ENCODE measurements around the gene ACBD5. TPM values are rescaled to one million over a fixed set of nuclear protein-coding genes. Genes with fewer than 3 reads are reported as not detected.
"Not testable (repeated sequence)": the region's sequence is repeated elsewhere in the genome, so short reads cannot be mapped to it uniquely, and the experiment has no call there.

Gene ACBD5
- total RNA-seq, 1 experiment from 2014 or later, result 16.3 TPM

- DNase-seq (ENCODE audit: low read depth), result peak; percentile 86
Measured at GRCh38 chr10:27241652-27242472, 1.3 kb upstream of the ACBD5 start.

DNA sequence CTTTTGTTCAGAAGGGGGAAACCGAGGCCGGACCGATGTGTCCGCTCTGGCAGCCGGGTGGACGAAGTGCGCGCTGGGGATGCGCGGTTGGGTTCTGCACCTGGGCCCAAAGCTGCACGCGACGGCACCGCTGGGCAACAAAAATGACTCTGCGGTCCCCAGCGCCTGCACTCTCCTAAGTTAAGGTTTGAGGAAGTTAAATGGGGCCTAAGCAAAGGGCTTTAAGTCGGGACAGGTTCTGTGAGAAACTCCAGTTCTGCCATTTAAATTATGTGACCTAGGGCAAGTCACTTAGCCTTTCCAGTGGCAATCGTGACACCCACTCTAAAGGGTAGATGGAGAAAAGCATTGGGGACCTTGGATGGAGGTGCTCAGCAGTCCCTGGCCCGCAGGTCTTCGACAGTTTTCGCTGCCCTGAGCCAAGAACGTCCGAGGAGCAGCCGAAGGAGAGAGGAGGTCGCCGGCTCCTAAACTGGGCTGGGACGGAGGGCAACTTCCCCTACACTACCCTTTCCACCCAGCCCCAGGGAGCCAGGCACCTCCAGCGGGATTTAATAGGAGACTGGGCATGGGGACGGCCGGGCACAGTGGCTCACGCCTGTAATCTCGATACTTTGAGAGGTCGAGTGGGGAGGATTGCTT, 534 bp upstream of the ACBD5 start:
- peak; percentile 7 for DNase-seq (ENCODE audit: low read depth)

DNA sequence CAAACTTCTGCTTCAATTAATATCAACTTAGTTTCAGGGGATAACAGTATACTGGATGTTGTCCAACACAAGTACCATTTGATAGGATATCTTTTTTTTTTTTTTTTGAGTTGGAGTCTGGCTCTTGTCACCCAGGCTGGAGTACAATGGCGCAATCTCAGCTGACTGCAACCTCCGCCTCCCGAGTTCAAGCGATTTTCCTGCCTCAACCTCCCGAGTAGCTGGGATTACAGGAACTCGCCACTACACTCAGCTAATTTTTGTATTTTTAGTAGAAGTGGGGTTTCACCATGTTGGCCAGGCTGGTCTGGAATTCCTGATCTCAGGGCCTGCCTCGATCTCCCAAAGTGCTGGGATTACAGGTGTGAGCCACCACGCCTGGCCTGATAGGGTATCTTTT, 3.1 kb downstream of the ACBD5 start:
- not testable (repeated sequence) for DNase-seq (ENCODE audit: low read depth)

GRCh38 chr10:27236589-27237128, 3.9 kb downstream of the ACBD5 start:
- DNase-seq (ENCODE audit: low read depth), result not testable (repeated sequence)

DNA sequence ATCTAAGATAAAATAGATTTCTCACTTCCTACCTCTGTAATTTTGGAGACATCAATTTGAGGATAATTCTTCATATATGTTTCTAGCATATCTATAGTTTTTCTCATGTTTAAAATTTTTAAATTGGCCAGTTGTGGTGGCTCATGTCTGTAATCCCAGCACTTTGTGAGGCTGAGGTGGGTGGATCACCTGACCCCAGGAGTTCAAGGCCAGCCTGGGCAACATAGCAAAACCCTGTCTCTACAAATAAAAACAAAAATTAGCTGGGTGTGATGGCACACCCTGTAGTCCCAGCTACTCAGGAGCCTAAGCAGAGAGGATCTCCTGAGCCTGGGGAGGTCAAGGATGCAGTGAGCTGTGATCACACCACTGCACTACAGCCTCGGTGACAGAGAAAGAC, 4.9 kb downstream of the ACBD5 start:
- no peak for DNase-seq (ENCODE audit: low read depth)

DNA sequence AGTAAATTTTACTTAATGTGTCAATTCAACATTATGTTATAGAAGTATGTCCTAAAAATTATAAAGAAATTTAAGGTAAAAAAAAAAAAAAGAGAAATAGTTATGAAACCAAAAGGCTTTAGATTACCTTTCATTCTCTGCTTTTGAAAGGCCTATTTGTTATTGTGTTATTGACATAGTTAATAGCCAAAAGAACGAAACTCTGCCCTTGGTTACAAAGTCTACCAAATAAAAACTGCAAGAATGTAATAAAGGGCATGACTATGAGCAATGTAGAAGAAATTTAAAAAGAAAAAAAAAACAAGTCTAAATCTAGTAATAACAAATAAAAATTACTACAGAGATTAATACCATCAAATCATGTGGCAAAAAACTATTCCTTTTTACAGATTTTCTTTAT, 10.6 kb downstream of the ACBD5 start:
- DNase-seq (ENCODE audit: low read depth), result no peak

- DNase-seq (ENCODE audit: low read depth), result no peak
Measured at GRCh38 chr10:27225642-27226257, 14.8 kb downstream of the ACBD5 start.

DNA sequence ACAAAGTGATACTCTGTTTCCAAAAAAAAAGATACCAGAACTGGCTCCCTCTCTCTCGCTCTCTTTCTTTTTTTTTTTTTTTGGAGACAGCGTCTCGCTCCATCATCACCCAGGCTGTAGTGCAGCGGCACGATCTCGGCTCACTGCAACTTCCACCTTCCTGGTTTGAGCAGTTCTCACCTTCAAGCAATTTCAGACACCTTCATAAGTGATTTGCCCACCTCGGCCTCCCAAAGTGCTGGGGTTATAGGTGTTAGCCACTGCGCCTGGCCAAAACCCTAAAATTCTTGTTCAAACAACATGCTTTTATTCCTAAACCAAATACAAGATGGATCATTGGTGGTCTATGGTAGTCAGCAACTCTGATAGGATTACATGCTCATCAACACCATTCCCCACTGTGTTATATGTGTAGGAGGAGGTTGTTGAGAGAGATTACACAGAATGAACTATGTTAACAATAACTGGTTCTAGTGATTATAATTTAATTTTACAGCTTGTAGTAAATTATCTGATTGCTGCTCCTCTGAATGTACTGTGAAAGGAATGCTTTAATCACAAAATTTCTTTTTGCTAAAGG, 15.5 kb downstream of the ACBD5 start:
- no peak for DNase-seq (ENCODE audit: low read depth)

DNA sequence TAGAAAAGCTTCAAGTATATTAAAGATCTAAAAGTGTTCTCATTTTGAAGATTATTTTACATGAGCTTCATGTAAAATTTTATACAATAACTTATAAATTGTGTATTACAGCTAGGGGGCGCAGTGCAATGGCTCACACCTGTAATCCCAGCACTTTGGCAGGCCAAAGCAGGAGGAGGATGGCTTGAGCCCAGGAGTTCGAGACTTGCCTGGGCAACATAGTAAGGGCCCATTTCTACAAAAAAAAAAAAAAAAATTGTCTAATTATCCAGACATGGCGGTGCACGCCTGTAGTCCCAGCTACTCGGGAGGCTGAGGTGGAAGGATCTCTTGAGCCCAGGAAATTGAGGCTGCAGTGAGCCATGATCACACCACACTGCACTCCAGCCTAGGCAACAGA, 16.6 kb downstream of the ACBD5 start:
- peak; percentile 34 for DNase-seq (ENCODE audit: low read depth)

DNA sequence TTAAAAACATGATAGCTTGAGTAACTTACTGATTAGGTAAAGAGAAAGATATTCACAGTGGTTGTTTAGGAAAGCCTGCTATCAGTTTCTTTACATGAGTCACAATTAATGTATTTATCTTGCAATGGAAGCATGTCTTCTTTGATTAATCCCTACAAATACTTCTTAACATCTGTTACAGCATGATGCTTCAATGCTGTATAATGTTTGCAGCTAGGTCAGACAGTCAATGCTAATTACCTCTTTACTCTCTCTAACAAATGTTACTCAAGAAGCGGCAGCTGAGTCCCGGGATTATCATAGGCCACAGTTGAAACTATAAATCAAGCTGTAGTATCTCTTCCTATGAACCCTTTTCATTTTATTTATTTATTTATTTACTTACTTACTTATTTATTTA, 33.2 kb downstream of the ACBD5 start:
- no peak for DNase-seq (ENCODE audit: low read depth)

DNA sequence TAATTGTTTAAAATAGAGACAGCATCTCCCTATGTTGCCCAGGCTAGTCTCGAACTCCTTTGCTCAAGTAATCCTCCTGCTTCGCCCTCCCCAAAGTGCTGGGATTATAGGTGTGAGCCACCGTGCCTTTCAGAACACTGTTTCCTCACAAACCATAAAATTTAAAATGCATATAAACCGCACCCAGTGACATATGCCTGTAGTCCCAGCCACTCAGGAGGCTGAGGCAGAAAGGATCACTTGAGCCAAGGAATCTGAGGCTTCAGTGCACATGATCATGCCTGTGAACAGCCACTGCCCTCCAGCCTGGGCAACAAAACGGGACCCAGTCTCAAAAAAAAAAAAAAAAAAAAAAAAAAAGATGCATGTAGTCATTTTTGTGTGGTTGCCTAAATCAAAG, 36.8 kb downstream of the ACBD5 start:
- no peak for DNase-seq (ENCODE audit: low read depth)

GRCh38 chr10:27197980-27198620, 42.5 kb downstream of the ACBD5 start:
- no peak for DNase-seq (ENCODE audit: low read depth)

DNA sequence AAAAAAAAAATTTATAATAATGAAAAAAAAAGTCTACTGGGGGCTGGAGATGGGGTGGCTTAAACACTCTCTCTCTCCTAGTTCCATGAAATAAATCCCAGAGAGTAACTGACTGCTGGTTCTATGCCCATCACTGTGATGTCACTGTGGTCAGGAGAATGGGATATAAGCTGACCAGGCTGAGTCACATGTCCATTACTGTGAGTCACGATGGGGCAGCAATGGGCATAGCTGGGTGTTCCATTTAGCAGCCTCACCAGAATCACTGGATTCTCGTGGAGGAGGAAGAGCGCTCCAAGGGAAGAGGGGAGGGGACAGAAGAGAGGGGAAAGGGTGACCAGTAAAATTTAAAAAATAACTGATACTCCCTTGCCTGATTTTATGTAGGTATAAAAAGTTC, 48.3 kb downstream of the ACBD5 start:
- peak; percentile 92 for DNase-seq (ENCODE audit: low read depth)

DNA sequence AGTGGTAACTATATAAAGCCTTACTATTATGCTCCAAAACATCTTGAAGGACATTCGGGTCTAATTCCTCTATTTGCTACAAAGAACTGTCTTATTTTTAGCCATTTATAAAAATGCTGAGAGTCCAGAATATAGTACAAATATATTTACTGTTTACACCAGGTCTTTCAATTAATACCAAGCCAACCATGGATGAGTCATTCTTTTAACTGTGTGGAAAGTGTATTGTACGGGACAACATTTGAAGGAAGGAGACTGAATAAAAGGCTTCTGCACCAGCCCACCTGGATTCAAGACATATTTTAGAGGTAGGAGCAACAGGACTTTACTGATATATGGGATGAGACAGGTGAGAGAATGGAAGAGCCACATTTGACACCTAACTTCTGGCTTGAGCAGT, 50.1 kb downstream of the ACBD5 start:
- DNase-seq (ENCODE audit: low read depth), result peak; percentile 47

DNA sequence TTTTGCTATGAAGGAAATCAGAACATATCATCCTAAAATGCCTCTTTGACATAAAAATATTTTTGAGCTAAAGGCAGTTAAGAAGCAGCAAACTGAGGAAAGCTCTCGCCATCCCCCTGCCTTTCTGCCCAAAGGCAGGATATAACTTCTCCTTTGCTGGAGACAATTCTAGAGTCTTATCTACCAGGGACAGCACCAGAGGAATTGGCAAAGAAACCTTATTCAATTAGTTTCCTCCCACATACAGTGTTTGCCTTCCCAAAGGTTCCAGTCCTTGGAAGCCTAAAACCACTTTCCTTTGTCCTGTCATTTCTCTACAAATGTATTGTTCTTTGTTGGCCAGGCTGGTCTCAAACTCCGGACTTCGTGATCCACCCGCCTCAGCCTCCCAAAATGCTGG, 51.7 kb downstream of the ACBD5 start:
- no peak for DNase-seq (ENCODE audit: low read depth)

GRCh38 chr10:27188259-27188658, 52.3 kb downstream of the ACBD5 start:
- DNase-seq (ENCODE audit: low read depth), result no peak

- no peak for DNase-seq (ENCODE audit: low read depth)
Measured at GRCh38 chr10:27169849-27170248, 70.7 kb downstream of the ACBD5 start.

- no peak for DNase-seq (ENCODE audit: low read depth)
Measured at GRCh38 chr10:27158421-27158820, 82.2 kb downstream of the ACBD5 start.

DNA sequence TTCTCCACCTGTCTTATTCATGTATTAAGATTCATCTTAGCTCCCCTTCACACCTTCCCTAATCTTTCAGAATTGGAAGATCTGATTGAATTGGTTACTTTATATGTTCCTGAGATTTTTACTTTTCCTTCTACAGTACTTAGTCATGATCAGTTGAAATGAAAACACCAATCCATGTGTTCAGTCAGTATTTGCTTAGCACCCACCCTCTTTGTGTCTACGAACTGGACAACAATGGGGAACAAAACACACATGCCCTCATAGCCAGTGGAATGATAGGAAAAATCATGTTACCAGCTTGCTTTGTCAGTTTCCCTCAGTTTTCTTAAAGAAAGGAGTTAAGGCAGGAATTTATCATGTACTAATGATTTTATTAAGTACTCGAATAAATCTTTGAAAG, 83.4 kb downstream of the ACBD5 start:
- no peak for DNase-seq (ENCODE audit: low read depth)

GRCh38 chr10:27156566-27156965, 84.0 kb downstream of the ACBD5 start:
- DNase-seq (ENCODE audit: low read depth), result not testable (repeated sequence)

GRCh38 chr10:27155066-27155754, 85.4 kb downstream of the ACBD5 start, which contains the start of gene MASTL:
Gene MASTL (plus strand): TSS chr10:27155352. CDS start chr10:27155427, 75 bp downstream.
- DNase-seq (ENCODE audit: low read depth), result peak; percentile 84

Measured in M059J (cell line).